HCT116 (cell line): ENCODE results near the gene CYLC2. TPM values are rescaled to one million over a fixed set of nuclear protein-coding genes. Genes with fewer than 3 reads are reported as not detected.

Source experiments
- ATAC-seq: fragments of 200-7000 bp; cut with Tn5 transposase; 2 replicates; pipeline ENCODE4 v1.9.1; 2020; ENCODE audit warnings: mild to moderate bottlenecking, moderate library complexity
- BruUV-seq: library from RNA; stranded (reverse); fragments of 400-500 nt; replicated peaks from 2 replicates; lab custom pipeline; 2021; lab: Mats Ljungman, UMichigan
- CTCF ChIA-PET: fragments of 300-600 bp; sonication (Branson Sonifier 250); formaldehyde crosslinking; loops from one replicate; lab custom pipeline; 2021; ENCODE audit warnings: antibody characterized with exemption; lab: Charles Lee
- POLR2A ChIA-PET: fragments of 300-600, 350-600 bp; sonication (Branson Sonifier 250); formaldehyde crosslinking; loops from one replicate; lab custom pipeline; 2021; ENCODE audit warnings: antibody characterized with exemption; lab: Charles Lee
- RAD21 ChIA-PET, 2 experiments: fragments of 300-600 bp; sonication (Branson Sonifier 250); formaldehyde crosslinking; loops; one replicate each; lab custom pipeline; 2023; ENCODE audit warnings: low total read pairs in 2 of 2; ENCODE audit not compliant: uncharacterized antibody in 2 of 2, unreplicated experiment in 2 of 2, low non-redundant PET in 1 of 2; lab: Charles Lee
- DNase-seq: peaks from one replicate; pipeline ENCODE4 v3.0.0-alpha.2; 2010; ENCODE audit warnings: low read depth, low spot score
- H2AFZ ChIP-seq: fragments of 200-600 bp; shearing (Covaris generic), sonication (generic); 2 replicates; pipeline ENCODE4 v1.6.1; 2017; ENCODE audit warnings: low read depth, mixed run types, mixed read lengths, antibody characterized with exemption, low read length; ENCODE audit not compliant: poor library complexity, severe bottlenecking
- H3K27ac ChIP-seq: 2 replicates; pipeline ENCODE4 v1.5.1; 2012; ENCODE audit warnings: low read depth, low read length
- H3K27me3 ChIP-seq: fragments of 200-600 bp; sonication (generic); 2 replicates; pipeline ENCODE4 v1.6.1; 2016; ENCODE audit warnings: mixed run types, low read length, mixed read lengths; ENCODE audit not compliant: insufficient read depth
- H3K36me3 ChIP-seq, 2 experiments: fragments of 200-500 bp in 1 of 2; fragments of 200-600 bp in 1 of 2; sonication (Bioruptor generic) in 1 of 2; sonication (generic) in 1 of 2; 2 replicates each; pipeline versions ENCODE4 v1.5.1 to v1.6.1; 2014 to 2016; ENCODE audit warnings: low read length in 2 of 2, inconsistent platforms in 1 of 2, mixed read lengths in 1 of 2, mixed run types in 1 of 2; ENCODE audit not compliant: insufficient read depth in 2 of 2, control insufficient read depth in 1 of 2
- H3K4me1 ChIP-seq, 2 experiments: fragments of 200-600 bp in 1 of 2; sonication (generic) in 1 of 2; 2 replicates each; pipeline versions ENCODE4 v1.5.1 to v1.6.1; 2012 to 2017; ENCODE audit warnings: low read length in 2 of 2, inconsistent platforms in 1 of 2, mild to moderate bottlenecking in 1 of 2, mixed read lengths in 1 of 2, mixed run types in 1 of 2, moderate library complexity in 1 of 2; ENCODE audit not compliant: insufficient read depth in 2 of 2, control insufficient read depth in 1 of 2
- H3K4me2 ChIP-seq: fragments of 200-600 bp; sonication (generic); 2 replicates; pipeline ENCODE4 v1.6.1; 2017; ENCODE audit warnings: mixed run types, low read length, mixed read lengths
- H3K4me3 ChIP-seq, 2 experiments: fragments of 200-600 bp in 1 of 2; sonication (generic) in 1 of 2; replicated peaks in 1 of 2; 2 replicates each; pipeline ENCODE4 v1.5.1; 2011 to 2016; ENCODE audit warnings: low read length in 2 of 2, control low read depth in 1 of 2, low read depth in 1 of 2, mild to moderate bottlenecking in 1 of 2, mixed read lengths in 1 of 2, mixed run types in 1 of 2
- H3K79me2 ChIP-seq: fragments of 200-600 bp; sonication (generic); 2 replicates; pipeline ENCODE4 v1.6.1; 2017; ENCODE audit warnings: mild to moderate bottlenecking, mixed run types, low read length, moderate library complexity, mixed read lengths; ENCODE audit not compliant: insufficient read depth
- H3K9ac ChIP-seq: fragments of 200-600 bp; sonication (generic); 2 replicates; pipeline ENCODE4 v1.6.1; 2016; ENCODE audit warnings: low read length, mixed read lengths
- H3K9me2 ChIP-seq: fragments of 200-600 bp; sonication (generic), shearing (Covaris generic); 2 replicates; pipeline ENCODE4 v1.6.1; 2017; ENCODE audit warnings: mixed run types, mild to moderate bottlenecking, moderate library complexity; ENCODE audit not compliant: insufficient read depth
- H3K9me3 ChIP-seq, 2 experiments: fragments of 200-500 bp in 1 of 2; fragments of 200-600 bp in 1 of 2; sonication (Bioruptor generic) in 1 of 2; sonication (generic) in 1 of 2; 2 replicates each; pipeline ENCODE4 v1.6.1; 2014 to 2017; ENCODE audit warnings: low read length in 2 of 2, mixed read lengths in 2 of 2, inconsistent platforms in 1 of 2, low read depth in 1 of 2, mild to moderate bottlenecking in 1 of 2, mixed run types in 1 of 2, moderate library complexity in 1 of 2; ENCODE audit not compliant: control insufficient read depth in 1 of 2, insufficient read depth in 1 of 2
- H4K20me1 ChIP-seq: fragments of 200-600 bp; sonication (generic), shearing (Covaris generic); 2 replicates; pipeline ENCODE4 v1.6.1; 2017; ENCODE audit warnings: mixed run types, mild to moderate bottlenecking, moderate library complexity; ENCODE audit not compliant: insufficient read depth
- ATF3 ChIP-seq: IDR thresholded peaks from 2 replicates; pipeline ENCODE4 v1.6.1; 2012
- CBX3 ChIP-seq: IDR thresholded peaks from 2 replicates; pipeline ENCODE4 v1.6.1; 2012; ENCODE audit warnings: low read depth
- EGR1 ChIP-seq: IDR thresholded peaks from 2 replicates; pipeline ENCODE4 v1.6.1; 2012; ENCODE audit warnings: low read depth
- ELF1 ChIP-seq: IDR thresholded peaks from 2 replicates; pipeline ENCODE4 v1.6.1; 2012; ENCODE audit warnings: low read depth, borderline replicate concordance
- EZH2 ChIP-seq: fragments of 200-600 bp; sonication (generic); IDR thresholded peaks from 2 replicates; pipeline ENCODE4 v1.6.1; 2017; ENCODE audit warnings: antibody characterized with exemption, mixed run types
- EZH2phosphoT487 ChIP-seq: fragments of 200-600 bp; IDR thresholded peaks from 2 replicates; pipeline ENCODE4 v1.6.1; 2018; ENCODE audit warnings: antibody characterized with exemption, borderline replicate concordance
- REST ChIP-seq: IDR thresholded peaks from 2 replicates; pipeline ENCODE4 v1.6.1; 2012; ENCODE audit warnings: low read depth
- YY1 ChIP-seq: IDR thresholded peaks from 2 replicates; pipeline ENCODE4 v1.6.1; 2011; ENCODE audit warnings: low read length, low read depth, moderate library complexity, mild to moderate bottlenecking; ENCODE audit not compliant: insufficient replicate concordance; ENCODE audit errors: extremely low read depth
- intact Hi-C: fragments of 100-400 bp; cut with micrococcal nuclease; formaldehyde crosslinking; loops from 2 replicates; pipeline ENCODE4 v1.10.0; 2022
- total RNA-seq: library from RNA; stranded (reverse); gene quantifications from one replicate; pipeline ENCODE4 v1.2.1, GENCODE V29; 2021; ENCODE audit not compliant: unreplicated experiment
- TF ChIP-seq, protein P1 (sequence below), 3 experiments: fragments of 200-600 bp in 1 of 3; sonication (generic) in 1 of 3; IDR thresholded peaks in 2 of 3; conservative IDR thresholded peaks in 1 of 3; 2 replicates each; pipeline ENCODE4 v1.5.1; 2012 to 2017; ENCODE audit warnings: low read depth in 2 of 3, low read length in 2 of 3, antibody characterized with exemption in 1 of 3, borderline replicate concordance in 1 of 3, control low read depth in 1 of 3, mild to moderate bottlenecking in 1 of 3, mixed read lengths in 1 of 3, mixed run types in 1 of 3, moderate library complexity in 1 of 3; ENCODE audit not compliant: insufficient read depth in 1 of 3

Gene CYLC2
- total RNA-seq, 1 experiment from 2014 or later = not detected

- TF ChIP-seq YY1 (no peak), REST (no peak)
Measured at GRCh38 chr9:103003689-103004088, 8.6 kb downstream of the CYLC2 start (continued).

DNA sequence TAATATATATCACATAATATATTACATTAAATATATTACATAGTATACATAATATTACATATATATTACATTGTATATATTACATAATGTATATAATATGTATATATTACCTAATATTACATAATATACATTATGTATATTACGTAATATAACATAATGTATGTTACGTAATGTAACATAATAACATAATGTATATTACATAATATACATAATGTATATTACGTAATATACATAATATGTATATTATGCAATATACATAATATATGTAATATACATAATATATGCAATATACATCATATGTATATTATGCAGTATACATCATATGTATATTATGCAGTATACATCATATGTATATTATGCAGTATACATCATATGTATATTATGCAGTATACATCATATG is 19.1 kb downstream of the CYLC2 start:
- ChIA-PET CTCF (no interaction called here), POLR2A (no interaction called here), RAD21 (no interaction called here)
- no TSS peak for BruUV-seq
- Histone ChIP-seq H3K79me2 (no peaks in the 10 kb centered on the region), H3K36me3 (no peaks in the 10 kb centered on the region), H3K4me2 (no peak overlapping the region), H3K4me3 (no peak overlapping the region), H3K4me1 (no peaks in the 10 kb centered on the region), H3K27ac (no peak overlapping the region), H3K9ac (no peak overlapping the region), H3K9me2 (no peaks in the 10 kb centered on the region), H2AFZ (no peak overlapping the region), H3K9me3 (peaks cover 7 to 11% of the 10 kb centered on the region in 2 experiments; a peak in 2 of 4 replicates), H4K20me1 (no peaks in the 10 kb centered on the region), H3K27me3 (no peaks in the 10 kb centered on the region)
- DNase-seq = no peak
- intact Hi-C loops = no loop called here
- no peak for TF ChIP-seq CBX3
- no peak for TF ChIP-seq EZH2
- TF ChIP-seq EZH2phosphoT487 = no peak
- TF ChIP-seq ATF3 = no peak
- TF ChIP-seq ELF1 = no peak
- TF ChIP-seq, protein P1, sequence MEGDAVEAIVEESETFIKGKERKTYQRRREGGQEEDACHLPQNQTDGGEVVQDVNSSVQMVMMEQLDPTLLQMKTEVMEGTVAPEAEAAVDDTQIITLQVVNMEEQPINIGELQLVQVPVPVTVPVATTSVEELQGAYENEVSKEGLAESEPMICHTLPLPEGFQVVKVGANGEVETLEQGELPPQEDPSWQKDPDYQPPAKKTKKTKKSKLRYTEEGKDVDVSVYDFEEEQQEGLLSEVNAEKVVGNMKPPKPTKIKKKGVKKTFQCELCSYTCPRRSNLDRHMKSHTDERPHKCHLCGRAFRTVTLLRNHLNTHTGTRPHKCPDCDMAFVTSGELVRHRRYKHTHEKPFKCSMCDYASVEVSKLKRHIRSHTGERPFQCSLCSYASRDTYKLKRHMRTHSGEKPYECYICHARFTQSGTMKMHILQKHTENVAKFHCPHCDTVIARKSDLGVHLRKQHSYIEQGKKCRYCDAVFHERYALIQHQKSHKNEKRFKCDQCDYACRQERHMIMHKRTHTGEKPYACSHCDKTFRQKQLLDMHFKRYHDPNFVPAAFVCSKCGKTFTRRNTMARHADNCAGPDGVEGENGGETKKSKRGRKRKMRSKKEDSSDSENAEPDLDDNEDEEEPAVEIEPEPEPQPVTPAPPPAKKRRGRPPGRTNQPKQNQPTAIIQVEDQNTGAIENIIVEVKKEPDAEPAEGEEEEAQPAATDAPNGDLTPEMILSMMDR (IDR thresholded peaks at IDR 0.05 in 2 of 3, conservative IDR thresholded peaks at IDR 0.05 in 1 of 3; ENCODE audit: borderline replicate concordance in 1 of 3, insufficient read depth in 1 of 3, low read depth in 2 of 3, low read length in 2 of 3) = no peak
- TF ChIP-seq EGR1 = no peak
- no peak for ATAC-seq
